DND-41 (cell line): ENCODE measurements around the gene RAI1.

Experiments used
- ATAC-seq: fragments of 200-7000 bp; cut with Tn5 transposase; 3 replicates; pipeline ENCODE4 v1.9.1; 2021; ENCODE audit warnings: low read depth; ENCODE audit not compliant: insufficient read depth
- DNase-seq: peaks from one replicate; pipeline ENCODE4 v3.0.0-alpha.2; 2020
- H2AFZ ChIP-seq: 2 replicates; pipeline ENCODE4 v1.6.0; 2012; ENCODE audit warnings: low read depth, low read length
- H3K27ac ChIP-seq: 2 replicates; pipeline ENCODE4 v1.5.1; 2012; ENCODE audit warnings: low read length, inconsistent platforms
- H3K27me3 ChIP-seq: fragments of 200-600 bp; sonication (generic); 2 replicates; pipeline ENCODE4 v1.6.0; 2012; ENCODE audit warnings: low read length, mild to moderate bottlenecking, inconsistent platforms; ENCODE audit not compliant: insufficient read depth, poor library complexity
- H3K36me3 ChIP-seq: 2 replicates; pipeline ENCODE4 v1.5.1; 2012; ENCODE audit warnings: low read length, inconsistent platforms; ENCODE audit not compliant: insufficient read depth
- H3K4me1 ChIP-seq: 2 replicates; pipeline ENCODE4 v1.5.1; 2012; ENCODE audit warnings: mild to moderate bottlenecking, low read length; ENCODE audit not compliant: insufficient read depth
- H3K4me2 ChIP-seq: 2 replicates; pipeline ENCODE4 v1.6.0; 2012; ENCODE audit warnings: mild to moderate bottlenecking, moderate library complexity, low read length, inconsistent platforms; ENCODE audit not compliant: insufficient read depth
- H3K4me3 ChIP-seq, 2 experiments: fragments of 200-600 bp in 1 of 2; shearing (Covaris generic) in 1 of 2; 2 replicates each; pipeline ENCODE4 v1.5.1; 2012 to 2016; ENCODE audit warnings: inconsistent platforms in 2 of 2, low read length in 2 of 2, mild to moderate bottlenecking in 2 of 2, low read depth in 1 of 2, moderate library complexity in 1 of 2
- H3K79me2 ChIP-seq: 2 replicates; pipeline ENCODE4 v1.6.0; 2012; ENCODE audit warnings: low read length, inconsistent platforms; ENCODE audit not compliant: insufficient read depth
- H3K9ac ChIP-seq: 2 replicates; pipeline ENCODE4 v1.6.0; 2012; ENCODE audit warnings: low read depth, mild to moderate bottlenecking, inconsistent platforms, low read length, moderate library complexity
- H3K9me3 ChIP-seq: 2 replicates; pipeline ENCODE4 v1.5.1; 2012; ENCODE audit warnings: low read length, moderate library complexity, mild to moderate bottlenecking, inconsistent platforms; ENCODE audit not compliant: insufficient read depth, severe bottlenecking
- H4K20me1 ChIP-seq: 2 replicates; pipeline ENCODE4 v1.6.0; 2012; ENCODE audit warnings: low read length; ENCODE audit not compliant: insufficient read depth
- CTCF ChIP-seq: IDR thresholded peaks from 2 replicates; pipeline ENCODE4 v1.5.1; 2012; ENCODE audit warnings: borderline replicate concordance, low read length, moderate library complexity, mild to moderate bottlenecking; ENCODE audit not compliant: poor library complexity, severe bottlenecking; ENCODE audit errors: extremely low read depth
- EZH2 ChIP-seq: IDR thresholded peaks from 3 replicates; pipeline ENCODE4 v1.6.1; 2012; ENCODE audit warnings: borderline replicate concordance, low read depth, mild to moderate bottlenecking, moderate library complexity, low read length, inconsistent platforms; ENCODE audit not compliant: severe bottlenecking

RAI1 gene

GRCh38 chr17:17830269-17830567 is 149.0 kb downstream of the RAI1 start:
- Histone ChIP-seq H3K79me2 (peaks cover 16% of the 10 kb centered on the region), H3K4me3 (no peak overlapping the region), H3K9ac (no peak overlapping the region), H3K27me3 (no peaks in the 10 kb centered on the region), H3K9me3 (no peaks in the 10 kb centered on the region), H3K36me3 (no peaks in the 10 kb centered on the region), H3K4me2 (no peak overlapping the region), H3K4me1 (peaks cover 26% of the 10 kb centered on the region), H4K20me1 (peaks cover 22% of the 10 kb centered on the region; the same call in 1 of the 2 replicates), H3K27ac (no peak overlapping the region), H2AFZ (no peak overlapping the region)
- DNase-seq (no peak), ATAC-seq (no peak)
- TF ChIP-seq CTCF = no peak
- TF ChIP-seq EZH2 = no peak

GRCh38 chr17:17830740-17831207 is 149.5 kb downstream of the RAI1 start:
- peaks cover 22% of the 10 kb centered on the region; the same call in 1 of the 2 replicates for H4K20me1 ChIP-seq
- ATAC-seq (no peak), DNase-seq (no peak)
- no peak overlapping the region for H3K4me3 ChIP-seq
- no peak overlapping the region for H2AFZ ChIP-seq
- H3K79me2 ChIP-seq = peaks cover 22% of the 10 kb centered on the region
- no peak overlapping the region for H3K27ac ChIP-seq
- H3K4me1 ChIP-seq = peaks cover 29% of the 10 kb centered on the region
- H3K27me3 ChIP-seq = no peaks in the 10 kb centered on the region
- no peaks in the 10 kb centered on the region for H3K36me3 ChIP-seq
- no peaks in the 10 kb centered on the region for H3K9me3 ChIP-seq
- no peak overlapping the region for H3K4me2 ChIP-seq
- no peak overlapping the region for H3K9ac ChIP-seq
- no peak for TF ChIP-seq CTCF
- TF ChIP-seq EZH2 = no peak

- no peak overlapping the region for H2AFZ ChIP-seq
- no peak for TF ChIP-seq CTCF
- no peak for TF ChIP-seq EZH2
- no peaks in the 10 kb centered on the region for H3K9me3 ChIP-seq
- peaks cover 22% of the 10 kb centered on the region; the same call in 1 of the 2 replicates for H4K20me1 ChIP-seq
- H3K27me3 ChIP-seq = no peaks in the 10 kb centered on the region
- H3K36me3 ChIP-seq = peaks cover under 1% of the 10 kb centered on the region; the same call in 1 of the 2 replicates
- no peak for DNase-seq
- H3K4me1 ChIP-seq = peaks cover 32% of the 10 kb centered on the region
- H3K9ac ChIP-seq = no peak overlapping the region
- peaks cover 22% of the 10 kb centered on the region for H3K79me2 ChIP-seq
- no peak for ATAC-seq
- H3K4me2 ChIP-seq = no peak overlapping the region
- H3K4me3 ChIP-seq = no peak overlapping the region
- no peak overlapping the region for H3K27ac ChIP-seq
Observed at GRCh38 chr17:17831208-17832031, 150.2 kb downstream of the RAI1 start.
